ENCODE measurements around the gene MRI1. TPM values are rescaled to one million over a fixed set of nuclear protein-coding genes. Genes with fewer than 3 reads are reported as not detected.

The MRI1 gene
- total RNA-seq, 1 experiment from 2014 or later = 19.5 TPM

DNA sequence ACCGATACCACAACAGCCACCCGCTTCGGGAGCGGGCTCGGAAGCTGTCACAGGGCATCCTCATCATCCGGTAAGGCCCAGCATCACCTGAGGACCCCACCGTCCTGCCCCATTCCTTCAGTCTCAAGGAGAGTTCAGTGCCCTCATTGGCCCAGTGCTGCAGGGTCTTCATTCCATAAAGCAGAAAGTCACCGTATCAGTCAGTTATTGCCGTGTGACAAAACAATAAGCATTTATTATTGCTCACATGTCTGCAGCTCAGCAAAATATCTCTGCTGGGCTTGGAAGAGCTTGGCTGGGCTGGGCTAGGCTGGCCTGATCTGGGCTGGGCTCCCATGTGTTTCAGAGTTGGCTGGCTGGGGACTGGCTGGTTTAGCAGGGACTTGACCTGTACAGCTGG lies 8.1 kb upstream of the MRI1 start:
- intact Hi-C loops (cut with micrococcal nuclease; ENCODE audit: unreplicated experiment) = no loop called here
- DNase-seq (ENCODE audit: low read depth, low spot score) (no peak), ATAC-seq (no peak)
- Histone ChIP-seq H3K4me3 (ENCODE audit: low read depth in 2 of 2, low read length in 2 of 2) (no peak overlapping the region), H3K4me1 (ENCODE audit: control insufficient read depth, insufficient read depth, low read length) (no peaks in the 10 kb centered on the region), H3K36me3 (ENCODE audit: control insufficient read depth, insufficient read depth, low read length) (peaks cover 3% of the 10 kb centered on the region; the same call in 1 of the 2 replicates), H3K9me3 (ENCODE audit: control insufficient read depth, insufficient read depth, low read depth, low read length) (no peaks in the 10 kb centered on the region), H3K27ac (ENCODE audit: low read length) (no peak overlapping the region), H3K27me3 (ENCODE audit: control insufficient read depth, insufficient read depth, low read length) (no peaks in the 10 kb centered on the region)
- POLR2A ChIA-PET = no interaction called here
- TF ChIP-seq SIN3A (IDR thresholded peaks at IDR 0.05; ENCODE audit: borderline replicate concordance, insufficient read depth, low read depth, low read length) = no peak
- in situ Hi-C loops (cut with HindIII; ENCODE audit: low pct_unique_long_range_greater_than_20kb, low sequenced_read_pairs) = no loop called here
- CTCF ChIA-PET = no interaction called here
- BruUV-seq (replicated peaks) = no TSS peak

DNA sequence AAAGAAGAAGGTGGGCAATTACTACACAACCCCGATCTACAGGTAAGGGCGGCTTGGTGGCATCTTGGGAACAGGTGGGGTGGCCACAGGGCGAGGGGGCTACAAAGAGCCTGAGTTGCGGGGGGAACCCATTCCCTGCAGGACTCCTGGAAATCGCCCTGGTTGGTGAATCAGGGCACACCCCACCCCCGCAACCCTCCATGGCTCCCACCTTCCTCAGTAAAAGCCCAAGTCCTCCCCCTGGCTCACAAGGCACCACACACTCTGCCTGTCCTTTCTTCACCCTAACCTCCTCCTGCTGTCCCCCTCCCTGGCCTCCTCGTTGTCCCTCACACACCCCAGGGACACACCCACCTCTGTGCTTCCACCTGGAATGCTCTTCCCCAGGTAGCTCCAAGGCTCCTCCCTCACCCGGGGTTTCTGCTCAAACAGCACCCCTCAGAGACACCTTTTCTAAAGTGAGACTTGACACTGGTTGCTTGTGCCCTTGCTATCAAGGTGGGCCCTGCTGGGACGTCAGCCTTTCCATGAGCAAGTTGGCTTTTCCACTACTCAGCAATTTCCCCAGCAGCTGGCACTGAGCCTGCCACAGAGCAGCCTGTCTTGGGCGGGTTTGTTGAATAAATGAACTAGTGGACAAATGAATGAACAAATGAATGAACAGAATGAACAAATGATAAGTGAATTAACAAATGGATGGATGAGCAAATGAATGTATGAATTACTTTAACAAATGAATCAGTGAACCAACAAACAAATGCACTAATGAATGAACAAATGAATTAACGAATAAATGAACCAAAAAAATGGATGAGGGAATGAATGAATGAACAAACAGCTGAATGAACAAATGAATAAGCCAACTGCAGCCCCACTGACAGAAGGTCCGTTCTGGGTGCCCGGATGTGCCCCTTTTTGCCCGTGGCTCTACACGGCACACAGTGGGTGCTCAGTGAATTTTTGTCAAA lies 6.2 kb upstream of the MRI1 start:
- Histone ChIP-seq H3K9me3 (ENCODE audit: control insufficient read depth, insufficient read depth, low read depth, low read length) (no peaks in the 10 kb centered on the region), H3K4me1 (ENCODE audit: control insufficient read depth, insufficient read depth, low read length) (no peaks in the 10 kb centered on the region), H3K27ac (ENCODE audit: low read length) (no peak overlapping the region), H3K4me3 (ENCODE audit: low read depth in 2 of 2, low read length in 2 of 2) (no peak overlapping the region), H3K27me3 (ENCODE audit: control insufficient read depth, insufficient read depth, low read length) (no peaks in the 10 kb centered on the region), H3K36me3 (ENCODE audit: control insufficient read depth, insufficient read depth, low read length) (peaks cover 3% of the 10 kb centered on the region; the same call in 1 of the 2 replicates)
- DNase-seq (ENCODE audit: low read depth, low spot score) = no peak
- ChIA-PET CTCF (no interaction called here), POLR2A (no interaction called here)
- ATAC-seq = no peak
- TF ChIP-seq, protein P1, sequence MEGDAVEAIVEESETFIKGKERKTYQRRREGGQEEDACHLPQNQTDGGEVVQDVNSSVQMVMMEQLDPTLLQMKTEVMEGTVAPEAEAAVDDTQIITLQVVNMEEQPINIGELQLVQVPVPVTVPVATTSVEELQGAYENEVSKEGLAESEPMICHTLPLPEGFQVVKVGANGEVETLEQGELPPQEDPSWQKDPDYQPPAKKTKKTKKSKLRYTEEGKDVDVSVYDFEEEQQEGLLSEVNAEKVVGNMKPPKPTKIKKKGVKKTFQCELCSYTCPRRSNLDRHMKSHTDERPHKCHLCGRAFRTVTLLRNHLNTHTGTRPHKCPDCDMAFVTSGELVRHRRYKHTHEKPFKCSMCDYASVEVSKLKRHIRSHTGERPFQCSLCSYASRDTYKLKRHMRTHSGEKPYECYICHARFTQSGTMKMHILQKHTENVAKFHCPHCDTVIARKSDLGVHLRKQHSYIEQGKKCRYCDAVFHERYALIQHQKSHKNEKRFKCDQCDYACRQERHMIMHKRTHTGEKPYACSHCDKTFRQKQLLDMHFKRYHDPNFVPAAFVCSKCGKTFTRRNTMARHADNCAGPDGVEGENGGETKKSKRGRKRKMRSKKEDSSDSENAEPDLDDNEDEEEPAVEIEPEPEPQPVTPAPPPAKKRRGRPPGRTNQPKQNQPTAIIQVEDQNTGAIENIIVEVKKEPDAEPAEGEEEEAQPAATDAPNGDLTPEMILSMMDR (IDR thresholded peaks at IDR 0.05) = no peak
- no TSS peak for BruUV-seq (replicated peaks)
- intact Hi-C loops (cut with micrococcal nuclease; ENCODE audit: unreplicated experiment) (no loop called here), in situ Hi-C loops (cut with HindIII; ENCODE audit: low pct_unique_long_range_greater_than_20kb, low sequenced_read_pairs) (no loop called here)

DNA sequence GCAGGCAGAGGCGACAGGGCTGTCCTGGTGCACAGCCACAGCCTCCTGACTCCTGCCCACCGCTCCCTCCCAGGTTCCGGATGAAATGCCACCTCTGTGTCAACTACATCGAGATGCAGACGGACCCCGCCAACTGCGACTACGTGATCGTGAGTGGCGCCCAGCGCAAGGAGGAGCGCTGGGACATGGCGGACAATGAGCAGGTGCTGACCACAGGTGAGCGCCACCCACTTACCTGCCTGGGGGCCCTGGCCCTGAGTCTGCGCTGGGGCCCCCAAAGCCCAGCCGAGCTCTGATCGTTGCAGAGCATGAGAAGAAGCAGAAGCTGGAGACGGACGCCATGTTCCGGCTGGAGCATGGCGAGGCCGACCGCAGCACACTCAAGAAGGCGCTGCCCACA lies 5.5 kb upstream of the MRI1 start:
- Histone ChIP-seq H3K9me3 (ENCODE audit: control insufficient read depth, insufficient read depth, low read depth, low read length) (no peaks in the 10 kb centered on the region), H3K36me3 (ENCODE audit: control insufficient read depth, insufficient read depth, low read length) (peaks cover 3% of the 10 kb centered on the region; the same call in 1 of the 2 replicates), H3K27me3 (ENCODE audit: control insufficient read depth, insufficient read depth, low read length) (no peaks in the 10 kb centered on the region), H3K4me1 (ENCODE audit: control insufficient read depth, insufficient read depth, low read length) (no peaks in the 10 kb centered on the region), H3K27ac (ENCODE audit: low read length) (no peak overlapping the region), H3K4me3 (ENCODE audit: low read depth in 2 of 2, low read length in 2 of 2) (no peak overlapping the region)
- in situ Hi-C loops (cut with HindIII; ENCODE audit: low pct_unique_long_range_greater_than_20kb, low sequenced_read_pairs) = no loop called here
- DNase-seq (ENCODE audit: low read depth, low spot score) (no peak), ATAC-seq (no peak)
- intact Hi-C loops (cut with micrococcal nuclease; ENCODE audit: unreplicated experiment) = no loop called here
- no peak for TF ChIP-seq SIN3A (IDR thresholded peaks at IDR 0.05; ENCODE audit: borderline replicate concordance, insufficient read depth, low read depth, low read length)
- TF ChIP-seq, protein P2, sequence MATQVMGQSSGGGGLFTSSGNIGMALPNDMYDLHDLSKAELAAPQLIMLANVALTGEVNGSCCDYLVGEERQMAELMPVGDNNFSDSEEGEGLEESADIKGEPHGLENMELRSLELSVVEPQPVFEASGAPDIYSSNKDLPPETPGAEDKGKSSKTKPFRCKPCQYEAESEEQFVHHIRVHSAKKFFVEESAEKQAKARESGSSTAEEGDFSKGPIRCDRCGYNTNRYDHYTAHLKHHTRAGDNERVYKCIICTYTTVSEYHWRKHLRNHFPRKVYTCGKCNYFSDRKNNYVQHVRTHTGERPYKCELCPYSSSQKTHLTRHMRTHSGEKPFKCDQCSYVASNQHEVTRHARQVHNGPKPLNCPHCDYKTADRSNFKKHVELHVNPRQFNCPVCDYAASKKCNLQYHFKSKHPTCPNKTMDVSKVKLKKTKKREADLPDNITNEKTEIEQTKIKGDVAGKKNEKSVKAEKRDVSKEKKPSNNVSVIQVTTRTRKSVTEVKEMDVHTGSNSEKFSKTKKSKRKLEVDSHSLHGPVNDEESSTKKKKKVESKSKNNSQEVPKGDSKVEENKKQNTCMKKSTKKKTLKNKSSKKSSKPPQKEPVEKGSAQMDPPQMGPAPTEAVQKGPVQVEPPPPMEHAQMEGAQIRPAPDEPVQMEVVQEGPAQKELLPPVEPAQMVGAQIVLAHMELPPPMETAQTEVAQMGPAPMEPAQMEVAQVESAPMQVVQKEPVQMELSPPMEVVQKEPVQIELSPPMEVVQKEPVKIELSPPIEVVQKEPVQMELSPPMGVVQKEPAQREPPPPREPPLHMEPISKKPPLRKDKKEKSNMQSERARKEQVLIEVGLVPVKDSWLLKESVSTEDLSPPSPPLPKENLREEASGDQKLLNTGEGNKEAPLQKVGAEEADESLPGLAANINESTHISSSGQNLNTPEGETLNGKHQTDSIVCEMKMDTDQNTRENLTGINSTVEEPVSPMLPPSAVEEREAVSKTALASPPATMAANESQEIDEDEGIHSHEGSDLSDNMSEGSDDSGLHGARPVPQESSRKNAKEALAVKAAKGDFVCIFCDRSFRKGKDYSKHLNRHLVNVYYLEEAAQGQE (IDR thresholded peaks at IDR 0.05; ENCODE audit: insufficient read depth in 1 of 2, low read depth in 2 of 2, low read length in 1 of 2) = no peak
- TF ChIP-seq TCF7L2 (IDR thresholded peaks at IDR 0.05; ENCODE audit: low read depth, low read length) = no peak
- ChIA-PET POLR2A (no interaction called here), CTCF (no interaction called here)
- no TSS peak for BruUV-seq (replicated peaks)
